HL-60 (cell line): Measurements from ENCODE around the gene DENND4B.

ENCODE experiments used
- GABPA ChIP-seq: IDR thresholded peaks from 2 replicates; pipeline ENCODE4 v1.6.1; 2012; ENCODE audit warnings: low read depth
- POLR2AphosphoS5 ChIP-seq: IDR thresholded peaks from 2 replicates; pipeline ENCODE4 v1.6.1; 2012; ENCODE audit warnings: low read depth
- SPI1 ChIP-seq: IDR thresholded peaks from 2 replicates; pipeline ENCODE4 v1.6.1; 2012; ENCODE audit warnings: low read depth, mild to moderate bottlenecking, borderline replicate concordance
- TF ChIP-seq, protein P1 (sequence below): IDR thresholded peaks from one replicate; pipeline ENCODE4 v1.5.1; 2011; ENCODE audit warnings: low read length, control low read depth, inconsistent platforms; ENCODE audit not compliant: insufficient read depth
- TF ChIP-seq, protein P2 (sequence below): IDR thresholded peaks from 2 replicates; pipeline ENCODE4 v1.6.1; 2012; ENCODE audit warnings: low read depth; ENCODE audit not compliant: insufficient replicate concordance

GRCh38 chr1:153958111-153958960 lies 11.8 kb upstream of the DENND4B start, which contains the start of gene CRTC2:
- TF ChIP-seq, protein P1, sequence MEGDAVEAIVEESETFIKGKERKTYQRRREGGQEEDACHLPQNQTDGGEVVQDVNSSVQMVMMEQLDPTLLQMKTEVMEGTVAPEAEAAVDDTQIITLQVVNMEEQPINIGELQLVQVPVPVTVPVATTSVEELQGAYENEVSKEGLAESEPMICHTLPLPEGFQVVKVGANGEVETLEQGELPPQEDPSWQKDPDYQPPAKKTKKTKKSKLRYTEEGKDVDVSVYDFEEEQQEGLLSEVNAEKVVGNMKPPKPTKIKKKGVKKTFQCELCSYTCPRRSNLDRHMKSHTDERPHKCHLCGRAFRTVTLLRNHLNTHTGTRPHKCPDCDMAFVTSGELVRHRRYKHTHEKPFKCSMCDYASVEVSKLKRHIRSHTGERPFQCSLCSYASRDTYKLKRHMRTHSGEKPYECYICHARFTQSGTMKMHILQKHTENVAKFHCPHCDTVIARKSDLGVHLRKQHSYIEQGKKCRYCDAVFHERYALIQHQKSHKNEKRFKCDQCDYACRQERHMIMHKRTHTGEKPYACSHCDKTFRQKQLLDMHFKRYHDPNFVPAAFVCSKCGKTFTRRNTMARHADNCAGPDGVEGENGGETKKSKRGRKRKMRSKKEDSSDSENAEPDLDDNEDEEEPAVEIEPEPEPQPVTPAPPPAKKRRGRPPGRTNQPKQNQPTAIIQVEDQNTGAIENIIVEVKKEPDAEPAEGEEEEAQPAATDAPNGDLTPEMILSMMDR: no peak
- TF ChIP-seq, protein P2, sequence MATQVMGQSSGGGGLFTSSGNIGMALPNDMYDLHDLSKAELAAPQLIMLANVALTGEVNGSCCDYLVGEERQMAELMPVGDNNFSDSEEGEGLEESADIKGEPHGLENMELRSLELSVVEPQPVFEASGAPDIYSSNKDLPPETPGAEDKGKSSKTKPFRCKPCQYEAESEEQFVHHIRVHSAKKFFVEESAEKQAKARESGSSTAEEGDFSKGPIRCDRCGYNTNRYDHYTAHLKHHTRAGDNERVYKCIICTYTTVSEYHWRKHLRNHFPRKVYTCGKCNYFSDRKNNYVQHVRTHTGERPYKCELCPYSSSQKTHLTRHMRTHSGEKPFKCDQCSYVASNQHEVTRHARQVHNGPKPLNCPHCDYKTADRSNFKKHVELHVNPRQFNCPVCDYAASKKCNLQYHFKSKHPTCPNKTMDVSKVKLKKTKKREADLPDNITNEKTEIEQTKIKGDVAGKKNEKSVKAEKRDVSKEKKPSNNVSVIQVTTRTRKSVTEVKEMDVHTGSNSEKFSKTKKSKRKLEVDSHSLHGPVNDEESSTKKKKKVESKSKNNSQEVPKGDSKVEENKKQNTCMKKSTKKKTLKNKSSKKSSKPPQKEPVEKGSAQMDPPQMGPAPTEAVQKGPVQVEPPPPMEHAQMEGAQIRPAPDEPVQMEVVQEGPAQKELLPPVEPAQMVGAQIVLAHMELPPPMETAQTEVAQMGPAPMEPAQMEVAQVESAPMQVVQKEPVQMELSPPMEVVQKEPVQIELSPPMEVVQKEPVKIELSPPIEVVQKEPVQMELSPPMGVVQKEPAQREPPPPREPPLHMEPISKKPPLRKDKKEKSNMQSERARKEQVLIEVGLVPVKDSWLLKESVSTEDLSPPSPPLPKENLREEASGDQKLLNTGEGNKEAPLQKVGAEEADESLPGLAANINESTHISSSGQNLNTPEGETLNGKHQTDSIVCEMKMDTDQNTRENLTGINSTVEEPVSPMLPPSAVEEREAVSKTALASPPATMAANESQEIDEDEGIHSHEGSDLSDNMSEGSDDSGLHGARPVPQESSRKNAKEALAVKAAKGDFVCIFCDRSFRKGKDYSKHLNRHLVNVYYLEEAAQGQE: no peak
- peak; percentile 50; the same call in 1 of the 2 replicates for TF ChIP-seq POLR2AphosphoS5
- TF ChIP-seq GABPA: peak; percentile 88
- peak; percentile 45; the same call in 1 of the 2 replicates for TF ChIP-seq SPI1
